Psoas muscle (tissue), 8 donors: Measurements from ENCODE around the gene CCDC92. TPM values are rescaled to one million over a fixed set of nuclear protein-coding genes. Genes with fewer than 3 reads are reported as not detected.

Source experiments
- ATAC-seq, 4 donors: fragments of 200-7000 bp; cut with Tn5 transposase; one replicate each; pipeline ENCODE4 v1.9.1; 2020; ENCODE audit warnings: moderate library complexity in 3 of 4, mild to moderate bottlenecking in 2 of 4
- DNase-seq, 2 donors: peaks; one replicate each; pipeline ENCODE4 v3.0.0-alpha.2; 2020
- H3K27ac ChIP-seq: fragments of 200-600 bp; one replicate; pipeline ENCODE4 v1.8.0; 2022
- H3K27me3 ChIP-seq, 3 donors: fragments of 200-600 bp in 1 of 3; one replicate each; pipeline versions ENCODE4 v1.6.1 to v1.8.0; 2013 to 2022; ENCODE audit warnings: low read length in 2 of 3, mild to moderate bottlenecking in 2 of 3, moderate library complexity in 1 of 3; ENCODE audit not compliant: insufficient read depth in 3 of 3
- H3K36me3 ChIP-seq, 2 donors: fragments of 200-600 bp in 1 of 2; one replicate each; pipeline versions ENCODE4 v1.6.1 to v1.8.0; 2013 to 2022; ENCODE audit warnings: low read depth in 1 of 2, mild to moderate bottlenecking in 1 of 2, moderate library complexity in 1 of 2; ENCODE audit not compliant: insufficient read depth in 1 of 2
- H3K4me1 ChIP-seq: fragments of 200-600 bp; one replicate; pipeline ENCODE4 v1.8.0; 2022
- H3K4me3 ChIP-seq: fragments of 200-600 bp; one replicate; pipeline ENCODE4 v1.8.0; 2022; ENCODE audit warnings: mild to moderate bottlenecking
- H3K9me3 ChIP-seq: fragments of 200-600 bp; one replicate; pipeline ENCODE4 v1.8.0; 2022
- CTCF ChIP-seq: fragments of 200-600 bp; IDR thresholded peaks from one replicate; pipeline ENCODE4 v1.8.0; 2022; ENCODE audit warnings: antibody characterized with exemption
- WGBS, 3 donors: extraction: QIAGEN DNeasy Blood & Tissue Kit; methylation state at CpG; one replicate each; pipeline versions ENCODE4 v1.1.6 to v1.1.7; 2013; 5-methylcytosine and 5-hydroxymethylcytosine counted together
- intact Hi-C, 2 donors: fragments of 100-400 bp; cut with DNase I; formaldehyde crosslinking; loops; one replicate each; pipeline versions ENCODE4 v1.11.0 to v1.14.2; 2022
- polyA plus RNA-seq, 3 donors: library from polyadenylated mRNA; stranded (reverse); fragments of 200-250 nt; gene quantifications; one replicate each; pipeline ENCODE4 v1.2.3, GENCODE V29; 2013
- total RNA-seq, 4 donors: library from RNA; stranded (reverse); fragmentation: NEBNext Ultra II Directional in 2 of 4; extraction: Animal tissue kit (Norgen Biotek cat#: 25700) in 2 of 4; gene quantifications; one replicate each; pipeline versions ENCODE4 v1.2.1 to v1.2.4, GENCODE V29; 2021 to 2023
- donor health status: healthy with polysubstance abuse.
- donor health status: DM: no; HTN: no; CAD: no; lungs with moderate emphysema.
- donor health status: Bipolar disorder and iron deficiency.
- donor health status: healthy.
- donor health status: DM: yes; HTN: yes; CAD: no.
- donor health status: DM: no; HTN: no; CAD: no.
- donor health status: DM: no; HTN: no; CAD: no.
- donor health status: DM: yes; HTN: yes; CAD: no.

The CCDC92 gene
- total and polyA plus RNA-seq, 7 donors: 27.9 to 83.2 (median 41.1) TPM

GRCh38 chr12:123895451-123895850, 77.2 kb downstream of the CCDC92 start:
- WGBS, 3 donors: 89 to 93% (median 89%) methylated on average over 8 of the region's 8 CpGs
- Histone ChIP-seq H3K27ac (no peak overlapping the region), H3K36me3 (no peaks in the 10 kb centered on the region), H3K27me3 (peaks cover 0 to 12% (median 8%) of the 10 kb centered on the region in 3 donors), H3K4me1 (no peaks in the 10 kb centered on the region), H3K9me3 (no peaks in the 10 kb centered on the region), H3K4me3 (no peak overlapping the region)
- intact Hi-C loops: no loop called here
- no peak for TF ChIP-seq CTCF
- ATAC-seq (no peak), DNase-seq (no peak)

- H3K9me3 ChIP-seq: no peaks in the 10 kb centered on the region
- intact Hi-C loops: no loop called here
- DNase-seq: no peak
- H3K4me3 ChIP-seq: no peak overlapping the region
- no peaks in the 10 kb centered on the region for H3K4me1 ChIP-seq
- H3K36me3 ChIP-seq: no peaks in the 10 kb centered on the region
- 43 to 55% (median 47%) methylated on average over 4 of the region's 4 CpGs for WGBS, 3 donors
- peaks cover 0 to 18% (median 8%) of the 10 kb centered on the region in 3 donors for H3K27me3 ChIP-seq
- ATAC-seq: no peak
- no peak overlapping the region for H3K27ac ChIP-seq
- TF ChIP-seq CTCF: no peak
Measured at GRCh38 chr12:123894823-123895345, 77.7 kb downstream of the CCDC92 start.

GRCh38 chr12:123893276-123893675, 79.4 kb downstream of the CCDC92 start:
- Histone ChIP-seq H3K4me3 (no peak overlapping the region), H3K36me3 (no peaks in the 10 kb centered on the region), H3K27ac (no peak overlapping the region), H3K27me3 (peaks cover 0 to 30% (median 6%) of the 10 kb centered on the region in 3 donors), H3K4me1 (no peaks in the 10 kb centered on the region), H3K9me3 (no peaks in the 10 kb centered on the region)
- 83 to 86% (median 85%) methylated on average over 9 of the region's 9 CpGs for WGBS, 3 donors
- no peak for ATAC-seq
- no peak for TF ChIP-seq CTCF
- intact Hi-C loops: no loop called here
- peak in 1 of 2 donors; percentile 16 for DNase-seq

- WGBS, 3 donors: 67 to 73% (median 68%) methylated on average over 10 of the region's 10 CpGs
- TF ChIP-seq CTCF: no peak
- Histone ChIP-seq H3K27me3 (peaks cover 0 to 31% (median 6%) of the 10 kb centered on the region in 3 donors), H3K27ac (no peak overlapping the region), H3K4me1 (no peaks in the 10 kb centered on the region), H3K36me3 (no peaks in the 10 kb centered on the region), H3K9me3 (no peaks in the 10 kb centered on the region), H3K4me3 (no peak overlapping the region)
- intact Hi-C loops: no loop called here
- DNase-seq (peak in 1 of 2 donors; percentile 22), ATAC-seq (no peak)
Measured at GRCh38 chr12:123892853-123893252, 79.8 kb downstream of the CCDC92 start.

- peak in 1 of 2 donors; percentile 15 for DNase-seq
- H3K4me1 ChIP-seq: no peaks in the 10 kb centered on the region
- TF ChIP-seq CTCF: no peak
- H3K27ac ChIP-seq: no peak overlapping the region
- H3K36me3 ChIP-seq: no peaks in the 10 kb centered on the region
- no peak for ATAC-seq
- H3K27me3 ChIP-seq: peaks cover 0 to 31% (median 6%) of the 10 kb centered on the region in 3 donors
- H3K9me3 ChIP-seq: no peaks in the 10 kb centered on the region
- H3K4me3 ChIP-seq: no peak overlapping the region
- intact Hi-C loops: no loop called here
- WGBS, 3 donors: 87 to 92% (median 89%) methylated on average over 9 of the region's 9 CpGs
Measured at GRCh38 chr12:123892180-123892559, 80.5 kb downstream of the CCDC92 start.
